HG03066 (cell line): ENCODE measurements around the gene AGRN.
"Not testable (repeated sequence)": the region's sequence is repeated elsewhere in the genome, so short reads cannot be mapped to it uniquely, and the experiment has no call there.

Experiments
- ATAC-seq: cut with Tn5 transposase; IDR thresholded peaks from one replicate; pipeline ENCODE4 v1.9.1; 2021; ENCODE audit warnings: low read depth; ENCODE audit not compliant: unreplicated experiment

The AGRN gene

DNA sequence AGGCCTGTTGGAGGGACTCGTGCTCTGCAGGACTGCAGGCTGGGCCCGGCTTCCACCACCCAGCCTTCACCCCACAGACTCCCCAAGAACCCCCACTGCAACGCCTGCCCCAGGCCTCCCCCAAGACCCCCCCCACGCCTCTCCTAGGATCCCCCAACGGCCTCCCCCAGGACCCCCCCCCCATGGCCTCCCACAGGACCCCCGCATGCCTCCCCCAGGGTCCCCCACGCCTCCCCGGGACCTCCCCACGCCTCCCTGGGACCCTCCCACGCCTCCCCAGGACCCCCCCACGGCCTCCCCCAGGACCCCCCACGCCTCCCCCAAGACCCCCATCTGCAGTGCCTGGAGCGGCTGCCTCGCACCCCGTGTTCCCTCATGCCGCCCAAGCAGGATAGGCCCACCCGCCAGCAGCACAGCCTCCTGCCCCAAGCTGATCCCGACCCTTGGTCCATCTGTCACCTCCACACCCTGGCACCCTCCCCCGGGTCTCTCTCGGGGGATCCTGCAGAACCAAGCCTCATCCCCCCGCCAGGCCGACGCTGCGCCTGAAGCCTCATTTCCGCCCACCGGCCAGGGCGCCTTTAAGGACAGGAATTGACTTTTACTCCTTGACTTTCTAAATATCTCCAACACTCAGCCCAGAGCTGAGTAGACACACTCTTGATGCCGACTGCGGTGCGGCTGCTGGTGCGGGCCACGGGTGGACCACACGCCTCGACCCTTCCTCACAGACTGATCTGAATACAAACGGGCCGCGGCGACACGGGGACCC lies 68.3 kb downstream of the AGRN start:
- ATAC-seq, result no peak

DNA sequence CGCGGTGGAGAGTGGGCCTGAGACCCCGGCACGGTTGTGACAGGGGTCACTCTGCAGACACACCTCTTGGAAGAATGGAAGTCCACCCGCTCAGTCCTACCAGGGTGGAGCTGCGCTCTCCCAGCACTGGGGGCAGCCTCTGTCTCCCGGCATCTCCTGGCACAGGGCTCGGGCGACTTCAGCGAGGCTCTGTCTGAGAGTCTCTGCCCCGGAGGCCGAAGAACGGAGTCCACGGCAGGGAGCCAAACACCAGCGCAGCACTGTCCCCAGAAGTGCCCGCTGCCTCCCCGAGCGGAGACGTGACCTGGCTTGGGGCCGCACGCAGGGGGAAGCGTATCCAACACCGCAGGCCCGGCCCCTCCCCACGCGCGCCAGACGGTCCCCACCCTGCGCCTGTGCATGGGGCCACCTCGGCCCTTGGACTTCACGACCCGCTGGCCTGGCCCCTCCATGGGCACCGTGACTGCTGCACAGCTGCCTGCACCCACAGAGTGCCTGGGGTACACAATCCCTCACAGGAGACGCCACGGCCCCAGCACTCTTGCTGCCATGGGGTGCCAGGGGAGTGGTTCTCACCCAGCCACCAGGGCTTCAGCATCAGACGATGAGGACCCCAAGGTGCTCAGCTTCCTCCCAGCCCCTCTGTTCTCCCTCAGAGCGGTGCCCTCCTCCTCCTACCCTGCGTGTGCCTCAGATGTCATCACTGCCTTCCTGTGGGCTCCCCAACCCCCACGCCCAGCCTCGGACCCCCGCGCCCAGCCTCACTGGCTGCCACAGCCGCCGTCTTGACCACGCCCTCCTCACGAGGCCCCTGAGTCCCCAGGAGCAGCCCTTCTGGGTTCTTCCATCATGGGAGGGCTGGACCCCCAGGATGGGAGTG lies 69.1 kb downstream of the AGRN start:
- ATAC-seq, result no peak

DNA sequence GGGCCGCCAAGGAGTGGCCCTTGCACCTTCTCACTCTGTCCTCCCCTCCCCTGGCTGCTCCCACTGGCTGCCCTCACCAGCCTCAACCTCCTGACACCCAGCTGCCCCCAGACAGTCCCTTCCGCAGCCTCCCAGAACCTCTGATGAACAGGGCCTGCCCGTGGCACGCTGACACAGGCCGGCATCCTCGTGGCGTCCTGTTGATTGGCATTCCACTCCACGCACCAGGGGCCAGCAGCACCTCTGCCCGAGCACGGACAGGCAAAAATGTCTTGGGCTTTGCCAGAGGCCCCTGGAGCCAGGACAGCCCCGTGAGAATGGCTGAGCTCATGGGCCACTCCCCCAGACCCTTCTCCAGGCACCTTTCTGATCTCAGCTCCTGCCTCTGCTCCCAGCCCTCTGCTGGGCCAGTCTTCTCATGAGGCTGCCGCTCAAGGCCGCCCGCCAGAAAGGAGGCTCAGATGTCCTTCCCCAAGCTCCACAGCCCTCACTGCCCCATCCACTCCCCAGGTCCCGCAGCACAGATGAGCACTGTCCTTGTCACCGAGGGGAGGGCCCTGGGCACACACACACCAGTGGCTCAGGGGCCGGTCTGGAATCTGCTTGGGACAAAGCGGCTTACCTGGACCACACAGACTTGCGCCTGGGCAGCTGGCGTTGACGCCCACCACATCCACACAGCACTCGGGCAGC lies 70.0 kb downstream of the AGRN start:
- ATAC-seq, result no peak

DNA sequence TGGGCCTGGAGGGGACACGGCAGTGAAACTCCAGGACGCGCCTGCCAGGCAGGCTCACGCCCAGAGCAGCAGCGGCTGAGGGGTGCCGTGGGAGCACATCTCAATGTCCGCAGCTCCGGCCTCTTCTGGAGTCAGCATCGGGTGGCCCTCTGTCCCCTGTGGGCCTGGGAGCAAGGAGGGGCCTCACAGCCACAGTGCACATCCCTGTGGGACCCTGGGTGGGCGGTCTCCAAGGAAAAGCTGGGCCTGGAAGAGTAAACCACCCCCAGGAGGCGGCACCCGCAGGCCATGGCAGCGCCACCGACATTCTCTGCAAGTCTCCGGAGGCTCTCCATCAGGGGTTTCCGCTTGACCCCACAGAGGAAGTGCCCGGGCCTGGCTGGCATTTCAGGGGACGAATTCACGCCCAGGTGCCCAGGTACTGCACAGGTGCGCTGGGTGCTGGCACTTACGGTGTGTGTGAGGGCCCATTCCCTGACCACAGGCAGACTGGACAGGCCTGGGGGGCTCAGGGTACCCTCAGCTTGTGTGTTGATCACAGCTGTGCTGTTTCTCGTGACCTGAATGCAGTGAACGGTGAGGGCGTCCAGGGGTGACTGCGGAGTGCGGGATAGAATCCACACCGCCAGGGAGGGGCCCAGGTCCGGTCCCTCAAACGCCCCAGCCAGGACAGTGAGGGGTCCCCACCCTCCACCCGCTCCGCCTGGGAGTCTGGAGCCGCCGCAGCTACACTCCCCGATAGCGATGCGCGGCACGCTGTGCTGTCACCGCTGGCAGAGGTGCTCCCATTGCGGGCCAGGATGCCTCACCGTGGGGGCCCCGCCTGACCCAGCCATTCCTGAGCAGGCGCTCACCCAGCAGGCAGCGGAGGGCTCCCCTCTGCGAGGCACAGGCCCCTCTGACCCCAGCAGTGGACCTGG lies 70.8 kb downstream of the AGRN start:
- no peak for ATAC-seq

DNA sequence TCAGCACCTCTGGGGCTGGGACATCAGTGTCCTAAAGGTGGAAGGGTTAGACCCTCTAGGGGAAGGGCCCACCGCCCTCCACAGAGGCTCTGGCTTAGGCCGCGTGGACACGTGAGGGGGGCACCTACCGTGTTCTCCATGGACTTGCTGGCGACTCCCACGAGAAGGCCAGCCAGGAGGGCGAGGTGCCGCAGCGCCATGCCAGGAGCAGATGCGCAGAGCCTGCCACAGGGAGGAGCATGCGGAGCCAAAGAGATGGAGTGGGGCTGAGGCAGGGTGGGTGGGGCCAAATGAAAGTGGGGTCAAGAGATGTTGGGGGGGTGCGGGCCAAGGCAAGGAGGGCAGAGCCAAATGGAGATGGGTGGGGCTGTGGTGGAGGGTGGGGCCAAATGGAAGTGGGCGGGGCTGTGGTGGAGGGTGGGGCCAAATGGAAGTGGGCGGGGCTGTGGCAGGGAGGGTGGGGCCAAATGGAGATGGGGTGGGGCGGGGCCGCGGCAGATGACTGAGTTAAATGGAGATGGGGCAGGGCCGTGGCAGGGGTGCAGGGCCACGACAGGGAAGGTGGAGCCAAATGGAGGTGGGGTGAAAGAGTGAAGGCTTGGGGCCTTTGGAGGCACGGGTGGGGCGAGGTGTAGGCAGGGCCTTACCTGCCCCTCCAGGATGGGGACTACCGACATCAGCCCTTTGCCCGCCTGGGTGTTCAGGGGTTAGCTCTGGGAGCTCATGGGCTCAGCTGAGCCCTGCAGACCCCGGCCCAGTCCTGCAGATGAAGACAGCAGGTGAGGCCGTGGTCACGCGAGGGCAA lies 71.6 kb downstream of the AGRN start:
- ATAC-seq, result no peak

DNA sequence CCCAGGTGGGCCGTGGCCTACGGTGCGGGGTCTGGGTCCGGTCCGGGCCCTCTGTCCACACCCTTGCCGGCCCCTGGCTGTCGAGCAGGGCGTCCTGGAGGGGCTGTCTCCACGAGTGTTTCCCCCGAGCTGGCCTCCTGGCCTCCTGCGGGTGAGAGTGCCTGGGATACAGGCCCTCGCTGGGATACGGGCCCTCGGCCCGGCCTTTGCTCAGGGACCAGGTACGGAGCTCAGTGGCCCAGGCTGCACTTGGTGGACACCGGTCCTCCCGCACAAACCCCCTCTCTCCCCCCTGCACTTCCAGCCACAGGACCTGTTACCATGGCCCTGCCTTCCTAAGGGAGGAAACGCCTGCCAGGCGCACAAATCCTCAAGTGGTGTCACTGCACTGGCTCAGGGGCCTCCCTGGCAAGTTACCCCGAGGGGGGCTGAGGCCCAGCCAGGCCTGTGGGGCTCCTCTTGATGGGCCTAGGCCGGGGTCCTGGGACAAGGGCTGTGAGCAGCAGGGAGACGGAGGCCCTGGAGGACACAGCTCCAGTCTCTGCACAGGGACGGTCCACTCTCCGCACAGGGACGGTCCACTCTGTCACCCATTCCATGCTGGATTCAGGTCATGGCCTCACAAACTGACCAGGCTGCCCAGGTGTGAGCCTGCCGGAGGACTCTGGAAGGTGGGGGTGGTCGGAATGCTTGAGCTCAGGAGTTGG lies 72.4 kb downstream of the AGRN start:
- ATAC-seq, result no peak

DNA sequence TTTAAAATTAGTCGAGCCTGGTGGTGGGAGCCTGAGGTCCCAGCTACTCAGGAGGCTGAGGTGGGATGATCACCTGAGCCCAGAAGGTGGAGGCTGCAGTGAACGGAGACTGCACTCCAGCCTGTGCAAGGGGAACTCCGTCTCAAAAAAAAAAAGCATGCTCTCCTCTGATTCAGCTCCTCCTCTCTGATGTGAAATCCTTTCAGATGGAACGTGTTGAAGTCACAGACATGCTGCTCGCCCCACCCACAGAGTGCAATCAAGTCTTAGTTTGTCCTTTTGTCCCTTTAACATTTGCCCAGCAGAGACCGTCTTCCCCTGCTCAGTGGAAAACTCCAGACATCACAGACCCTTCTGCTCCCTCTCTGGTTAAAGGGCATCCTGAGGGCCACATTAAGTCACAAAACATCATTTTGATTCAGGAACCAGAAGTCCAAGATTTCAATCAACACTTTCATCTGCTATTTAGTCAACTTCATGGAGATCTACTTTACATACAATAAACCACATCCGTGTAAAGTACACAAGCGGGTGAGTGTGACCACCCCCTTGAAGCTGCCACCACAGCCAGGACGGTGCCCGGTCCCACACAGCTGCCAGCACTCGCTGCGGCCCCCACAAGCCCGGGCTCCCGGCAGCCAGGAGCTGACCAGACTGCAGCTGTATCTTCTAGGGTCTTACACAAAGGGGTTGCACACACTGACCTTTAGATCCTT lies 73.1 kb downstream of the AGRN start:
- ATAC-seq, result no peak

DNA sequence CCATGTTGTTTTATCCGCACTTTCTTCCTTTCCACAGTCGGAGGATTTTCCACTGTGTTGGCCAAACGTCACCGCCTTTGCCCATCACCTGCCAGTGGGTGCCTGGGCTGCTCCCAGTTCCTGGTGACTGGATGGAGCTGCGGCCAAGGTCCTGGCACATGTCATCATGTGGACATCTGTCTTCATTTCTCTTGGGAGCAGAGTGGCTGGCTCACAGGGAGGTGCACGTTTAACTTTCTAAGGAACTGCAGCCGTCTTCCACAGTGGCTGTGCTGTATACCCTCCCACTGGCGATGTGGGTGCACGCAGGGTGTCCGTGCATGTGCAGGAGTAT lies 73.7 kb downstream of the AGRN start:
- no peak for ATAC-seq

DNA sequence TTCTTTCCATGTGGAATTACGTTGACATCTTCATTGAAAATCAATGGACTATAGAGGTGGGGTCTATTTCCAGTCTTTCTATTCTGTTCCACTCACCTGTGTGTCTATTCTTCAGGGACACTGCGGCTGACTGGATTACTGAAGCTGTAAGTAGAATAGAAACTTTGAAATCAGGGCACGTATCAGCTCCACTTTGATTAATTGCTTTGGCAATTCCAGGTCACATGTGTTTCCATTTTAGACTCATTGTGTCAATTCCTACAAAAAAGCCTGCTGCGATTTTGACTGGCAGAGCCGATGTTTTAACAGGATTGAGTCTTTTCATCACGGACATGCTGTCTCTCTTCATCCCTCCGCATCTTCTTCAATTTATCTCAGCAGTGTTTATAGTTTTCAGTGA lies 75.1 kb downstream of the AGRN start:
- no peak for ATAC-seq

DNA sequence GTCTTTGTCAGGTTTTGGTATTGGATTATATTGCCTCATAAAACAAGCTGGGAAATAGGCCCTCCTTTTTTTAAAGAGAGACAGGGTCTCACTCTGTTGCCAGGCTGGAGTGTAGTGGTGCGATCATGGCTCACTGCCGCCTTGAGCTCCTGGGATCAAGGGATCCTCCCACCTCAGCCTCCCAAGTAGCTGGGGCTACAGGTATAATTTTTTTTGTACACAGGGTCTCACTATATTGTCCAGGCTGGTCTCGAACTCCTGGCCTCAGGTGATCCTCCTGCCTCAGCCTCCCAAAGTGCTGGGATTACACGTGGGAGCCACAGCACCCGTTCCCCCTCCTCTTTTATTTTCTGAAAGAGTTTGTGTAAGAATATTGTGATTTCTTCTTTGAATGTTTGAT lies 76.2 kb downstream of the AGRN start:
- ATAC-seq, result not testable (repeated sequence)

DNA sequence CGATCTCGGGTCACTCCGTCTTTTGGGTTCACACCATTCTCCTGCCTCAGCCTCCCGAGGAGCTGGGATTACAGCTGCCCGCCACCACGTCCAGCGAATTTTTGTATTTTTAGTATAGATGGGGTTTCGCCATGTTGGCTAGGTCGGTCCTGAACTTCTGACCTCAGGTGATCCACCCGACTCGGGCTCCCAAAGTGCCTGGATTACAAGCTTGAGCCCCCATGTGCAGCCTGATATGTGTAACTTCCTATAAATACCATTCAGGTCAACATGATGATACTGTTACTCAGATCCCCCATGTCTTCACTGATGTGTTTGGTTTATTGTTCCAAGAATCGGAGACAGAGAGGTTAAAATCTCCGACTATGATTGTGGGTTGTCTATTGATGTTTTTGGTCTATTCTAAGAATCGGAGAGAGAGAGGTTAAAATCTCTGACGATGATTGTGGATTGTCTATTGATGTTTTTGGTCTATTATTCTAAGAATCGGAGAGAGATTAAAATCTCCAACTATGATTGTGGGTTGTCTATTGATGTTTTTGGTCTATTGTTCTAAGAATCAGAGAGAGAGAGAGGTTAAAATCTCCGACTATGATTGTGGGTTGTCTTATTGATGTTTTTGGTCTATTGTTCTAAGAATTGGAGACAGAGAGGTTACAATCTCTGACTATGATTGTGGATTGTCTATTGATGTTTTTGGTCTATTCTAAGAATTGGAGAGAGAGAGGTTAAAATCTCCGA lies 78.9 kb downstream of the AGRN start:
- ATAC-seq, result no peak

DNA sequence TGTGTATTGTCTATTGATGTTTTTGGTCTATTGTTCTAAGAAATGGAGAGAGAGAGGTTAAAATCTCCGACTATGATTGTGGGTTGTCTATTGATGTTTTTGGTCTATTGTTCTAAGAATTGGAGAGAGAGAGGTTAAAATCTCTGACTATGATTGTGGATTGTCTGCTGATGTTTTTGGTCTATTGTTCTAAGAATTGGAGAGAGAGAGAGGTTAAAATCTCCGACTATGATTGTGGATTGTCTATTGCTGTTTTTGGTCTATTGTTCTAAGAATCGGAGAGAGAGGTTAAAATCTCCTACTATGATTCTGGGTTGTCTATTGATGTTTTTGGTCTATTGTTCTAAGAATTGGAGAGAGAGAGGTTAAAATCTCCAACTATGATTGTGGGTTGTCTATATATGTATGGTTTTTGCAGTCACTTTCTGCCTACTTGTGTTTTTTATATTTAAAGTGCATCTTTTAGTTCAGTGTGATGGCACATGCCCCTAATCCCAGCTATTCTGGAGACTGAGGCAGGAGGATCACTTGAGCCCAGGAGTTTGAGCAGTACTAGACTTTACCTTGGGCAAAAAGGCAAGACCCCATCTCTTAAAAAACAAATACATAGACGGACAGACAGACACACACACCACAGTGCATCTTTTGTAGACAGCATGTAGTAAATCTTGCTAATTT lies 79.7 kb downstream of the AGRN start:
- ATAC-seq, result no peak

DNA sequence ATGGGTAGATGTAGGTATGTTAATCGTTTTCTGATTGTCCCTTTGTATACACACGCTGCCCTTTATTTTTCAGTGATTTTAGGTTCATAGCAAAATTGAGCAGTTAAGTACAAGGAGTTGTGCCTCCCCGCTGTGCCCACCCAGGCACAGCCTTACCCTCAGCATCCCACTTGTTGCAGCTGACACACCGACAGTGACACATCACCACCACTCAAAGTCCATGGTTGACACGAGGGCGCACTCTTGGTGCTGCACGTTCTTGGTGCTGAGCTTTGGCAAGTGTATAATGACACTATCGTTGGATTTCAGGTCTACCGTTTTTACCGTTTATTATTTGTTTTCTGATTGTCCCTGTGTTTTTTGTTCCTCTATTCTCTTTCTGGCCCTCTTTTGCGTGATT lies 80.4 kb downstream of the AGRN start:
- no peak for ATAC-seq

DNA sequence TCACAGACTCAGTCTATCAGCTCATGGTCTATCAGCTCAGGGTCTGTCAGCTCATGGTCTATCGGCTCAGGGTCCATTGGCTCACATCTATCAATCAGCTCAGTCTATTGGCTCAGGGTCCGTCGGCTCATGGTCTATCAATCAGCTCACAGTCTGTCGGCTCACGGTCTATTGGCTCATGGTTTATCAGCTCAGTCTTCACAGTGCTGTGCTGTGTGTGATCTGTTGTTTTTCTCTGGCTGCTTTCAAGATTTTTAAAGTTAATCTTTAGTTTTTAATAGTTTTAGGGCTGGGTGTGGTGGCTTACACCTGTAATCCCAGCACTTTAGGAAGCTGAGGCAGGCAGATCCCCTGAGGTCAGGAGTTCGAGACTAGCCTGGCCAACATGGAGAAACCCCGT lies 81.6 kb downstream of the AGRN start:
- ATAC-seq, result no peak

DNA sequence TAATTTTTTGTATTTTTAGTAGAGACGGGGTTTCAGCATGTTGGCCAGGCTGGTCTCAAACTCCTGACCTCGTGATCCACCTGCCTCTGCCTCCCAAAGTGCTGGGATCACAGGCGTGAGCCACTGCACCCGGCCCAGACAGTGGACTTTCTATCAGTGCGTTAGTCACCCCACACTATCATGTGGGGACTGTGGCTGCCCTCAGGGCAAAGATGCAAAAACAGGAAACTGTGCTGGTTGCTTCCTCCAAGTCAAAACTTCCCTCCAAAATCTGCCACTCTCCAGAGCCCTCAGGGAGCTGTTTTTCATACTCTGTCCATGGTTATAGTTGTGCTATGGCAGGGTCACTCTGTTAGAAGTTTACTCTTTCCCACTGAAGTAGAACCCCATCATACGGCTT lies 84.2 kb downstream of the AGRN start:
- ATAC-seq, result not testable (repeated sequence)
